Smooth muscle cell of the brain vasculature (primary cell): Measurements from ENCODE around the gene SLC2A9.
"Not testable (repeated sequence)": the region's sequence is repeated elsewhere in the genome, so short reads cannot be mapped to it uniquely, and the experiment has no call there.

Experiments used
- DNase-seq: peaks from one replicate; pipeline ENCODE4 v3.0.0-alpha.2; 2012; ENCODE audit warnings: low read depth, low spot score

The SLC2A9 gene

GRCh38 chr4:9997886-9998285 lies 23.4 kb downstream of the SLC2A9 start:
- DNase-seq, result no peak

GRCh38 chr4:9996319-9997110 lies 24.8 kb downstream of the SLC2A9 start:
- no peak for DNase-seq

- no peak for DNase-seq
These were observed 26.9 kb downstream of the SLC2A9 start for GRCh38 chr4:9994246-9994847.

GRCh38 chr4:9989918-9990635 lies 31.2 kb downstream of the SLC2A9 start:
- no peak for DNase-seq

GRCh38 chr4:9988933-9989332 lies 32.4 kb downstream of the SLC2A9 start:
- no peak for DNase-seq

- DNase-seq, result no peak
These were observed 32.9 kb downstream of the SLC2A9 start for GRCh38 chr4:9988363-9988749.

- DNase-seq, result no peak
These were observed 33.4 kb downstream of the SLC2A9 start for GRCh38 chr4:9987749-9988362.

GRCh38 chr4:9984621-9985020 lies 36.7 kb downstream of the SLC2A9 start:
- DNase-seq, result no peak

- no peak for DNase-seq
These were observed 38.1 kb downstream of the SLC2A9 start for GRCh38 chr4:9983211-9983610.

GRCh38 chr4:9981899-9982298 lies 39.4 kb downstream of the SLC2A9 start:
- DNase-seq, result not testable (repeated sequence)

GRCh38 chr4:9980898-9981297 lies 40.4 kb downstream of the SLC2A9 start:
- DNase-seq, result no peak

GRCh38 chr4:9979101-9979701 lies 42.1 kb downstream of the SLC2A9 start:
- no peak for DNase-seq

- no peak for DNase-seq
These were observed 43.7 kb downstream of the SLC2A9 start for GRCh38 chr4:9977518-9978031.

GRCh38 chr4:9976781-9977180 lies 44.5 kb downstream of the SLC2A9 start:
- no peak for DNase-seq

- no peak for DNase-seq
These were observed 45.0 kb downstream of the SLC2A9 start for GRCh38 chr4:9976293-9976692.

GRCh38 chr4:9971711-9972110 lies 49.6 kb downstream of the SLC2A9 start:
- no peak for DNase-seq

GRCh38 chr4:9970399-9971011 lies 50.8 kb downstream of the SLC2A9 start:
- DNase-seq, result no peak

GRCh38 chr4:9969526-9970398 lies 51.5 kb downstream of the SLC2A9 start:
- DNase-seq, result no peak

GRCh38 chr4:9968472-9968871 lies 52.8 kb downstream of the SLC2A9 start:
- no peak for DNase-seq

- no peak for DNase-seq
These were observed 56.4 kb downstream of the SLC2A9 start for GRCh38 chr4:9964879-9965278.
